PC-9 (cell line): ENCODE results near the gene HMX1. TPM values are rescaled to one million over a fixed set of nuclear protein-coding genes. Genes with fewer than 3 reads are reported as not detected.

Experiments
- BruUV-seq: library from RNA; stranded (reverse); fragments of 400-500 nt; replicated peaks from 2 replicates; lab custom pipeline; 2021; lab: Mats Ljungman, UMichigan
- CTCF ChIA-PET: fragments of 300-600 bp; sonication (Branson Sonifier 250); formaldehyde crosslinking; loops from one replicate; lab custom pipeline; 2022; ENCODE audit warnings: antibody characterized with exemption; lab: Charles Lee
- POLR2A ChIA-PET: fragments of 300-600 bp; sonication (Branson Sonifier 250); formaldehyde crosslinking; loops from one replicate; lab custom pipeline; 2022; ENCODE audit warnings: antibody characterized with exemption; ENCODE audit not compliant: unreplicated experiment; lab: Charles Lee
- DNase-seq, 2 experiments: peaks; one replicate each; pipeline versions ENCODE4 v3.0.0 to v3.0.0-alpha.2; 2015 to 2022; ENCODE audit warnings: mixed read lengths in 1 of 2
- H2AFZ ChIP-seq: fragments of 200-600 bp; sonication (generic); 2 replicates; pipeline ENCODE4 v1.8.1; 2017; ENCODE audit warnings: antibody characterized with exemption
- H3F3A ChIP-seq: fragments of 200-600 bp; sonication (generic); 2 replicates; pipeline ENCODE4 v1.8.1; 2017; ENCODE audit warnings: antibody characterized with exemption, mild to moderate bottlenecking, low read depth; ENCODE audit not compliant: insufficient read depth
- H3K27ac ChIP-seq: fragments of 200-600 bp; sonication (generic); 2 replicates; pipeline ENCODE4 v1.6.1; 2016; ENCODE audit warnings: mixed run types
- H3K27me3 ChIP-seq: fragments of 200-600 bp; sonication (generic); 2 replicates; pipeline ENCODE4 v1.6.1; 2016; ENCODE audit warnings: low read depth, mixed run types; ENCODE audit not compliant: insufficient read depth
- H3K36me3 ChIP-seq: fragments of 200-600 bp; sonication (generic); 2 replicates; pipeline ENCODE4 v1.6.1; 2016; ENCODE audit warnings: low read depth, mixed run types
- H3K4me1 ChIP-seq: fragments of 200-600 bp; sonication (generic); replicated peaks from 2 replicates; pipeline ENCODE4 v1.6.1; 2016; ENCODE audit warnings: mixed run types; ENCODE audit not compliant: insufficient read depth
- H3K4me2 ChIP-seq: fragments of 200-600 bp; sonication (generic); 2 replicates; pipeline ENCODE4 v1.6.1; 2017; ENCODE audit warnings: mixed run types
- H3K4me3 ChIP-seq: fragments of 200-600 bp; sonication (generic); 2 replicates; pipeline ENCODE4 v1.6.1; 2016; ENCODE audit warnings: mixed run types
- H3K79me2 ChIP-seq: fragments of 200-600 bp; sonication (generic); 2 replicates; pipeline ENCODE4 v1.6.1; 2017; ENCODE audit warnings: low read depth, mixed run types
- H3K9me2 ChIP-seq: fragments of 200-600 bp; sonication (generic); 2 replicates; pipeline ENCODE4 v1.8.1; 2017; ENCODE audit warnings: mild to moderate bottlenecking; ENCODE audit not compliant: insufficient read depth
- H3K9me3 ChIP-seq: fragments of 200-600 bp; sonication (generic); 2 replicates; pipeline ENCODE4 v1.8.1; 2016; ENCODE audit warnings: low read depth; ENCODE audit not compliant: insufficient read depth
- H4K20me1 ChIP-seq: fragments of 200-600 bp; sonication (generic); 2 replicates; pipeline ENCODE4 v1.8.1; 2017; ENCODE audit not compliant: insufficient read depth
- EZH2 ChIP-seq: fragments of 200-600 bp; sonication (generic); IDR thresholded peaks from 2 replicates; pipeline ENCODE4 v1.8.0; 2017; ENCODE audit warnings: antibody characterized with exemption, low read depth
- intact Hi-C: fragments of 100-400 bp; cut with micrococcal nuclease; formaldehyde crosslinking; loops from one replicate; pipeline ENCODE4 v1.10.0; 2022; ENCODE audit not compliant: unreplicated experiment
- total RNA-seq: library from RNA; stranded (reverse); gene quantifications from 2 replicates; pipeline ENCODE4 v1.2.3, GENCODE V29; 2021
- TF ChIP-seq, protein P1 (sequence below): fragments of 200-600 bp; sonication (generic); conservative IDR thresholded peaks from 2 replicates; pipeline ENCODE4 v1.6.1; 2017; ENCODE audit warnings: mixed run types, antibody characterized with exemption, mild to moderate bottlenecking, moderate library complexity

The HMX1 gene
- total RNA-seq, 1 experiment from 2014 or later, result not detected

DNA sequence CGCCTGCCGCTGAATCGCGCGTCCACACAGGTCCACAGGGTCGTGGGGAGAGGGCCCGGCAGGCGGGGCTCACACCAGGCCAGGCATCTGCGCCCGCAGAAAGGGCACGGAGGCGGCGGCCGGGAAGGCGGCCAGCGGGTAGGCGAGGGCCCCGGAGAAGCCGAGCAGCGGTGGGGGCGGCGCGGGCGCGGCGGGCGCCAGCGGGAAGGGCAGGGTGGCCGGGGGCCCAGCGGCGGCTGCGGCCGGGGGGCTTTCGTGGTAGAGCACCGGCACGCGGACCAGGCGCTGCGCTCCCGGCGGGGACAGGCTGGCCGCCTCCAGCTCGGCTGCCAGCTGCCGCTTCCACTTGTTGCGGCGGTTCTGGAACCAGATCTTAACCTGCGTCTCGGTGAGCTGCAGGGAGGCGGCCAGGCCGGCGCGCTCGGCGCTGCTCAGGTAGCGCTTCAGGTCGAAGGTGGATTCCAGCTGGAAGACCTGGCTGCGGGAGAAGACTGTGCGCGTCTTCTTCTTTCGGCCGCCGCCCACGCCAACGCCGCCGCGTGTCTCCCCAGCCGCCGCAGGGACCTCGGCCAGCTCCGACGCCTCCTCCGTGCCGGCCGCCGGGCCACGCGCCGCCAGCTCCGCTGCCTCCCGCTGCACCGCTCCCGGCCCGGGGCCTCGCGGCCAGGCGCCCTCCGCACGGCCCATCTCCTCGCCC lies 3.9 kb downstream of the HMX1 start:
- Histone ChIP-seq H3K27me3 (peaks cover 20% of the 10 kb centered on the region), H3K36me3 (no peaks in the 10 kb centered on the region), H3K4me1 (no peaks in the 10 kb centered on the region), H3K4me2 (no peak overlapping the region), H3K9me3 (no peaks in the 10 kb centered on the region), H2AFZ (no peak overlapping the region), H3K9me2 (no peaks in the 10 kb centered on the region), H3K27ac (no peak overlapping the region), H3F3A (no peaks in the 10 kb centered on the region), H3K79me2 (no peaks in the 10 kb centered on the region), H3K4me3 (no peak overlapping the region), H4K20me1 (no peaks in the 10 kb centered on the region)
- POLR2A ChIA-PET, result no interaction called here
- no peak for DNase-seq
- TF ChIP-seq EZH2, result no peak
- TF ChIP-seq, protein P1, sequence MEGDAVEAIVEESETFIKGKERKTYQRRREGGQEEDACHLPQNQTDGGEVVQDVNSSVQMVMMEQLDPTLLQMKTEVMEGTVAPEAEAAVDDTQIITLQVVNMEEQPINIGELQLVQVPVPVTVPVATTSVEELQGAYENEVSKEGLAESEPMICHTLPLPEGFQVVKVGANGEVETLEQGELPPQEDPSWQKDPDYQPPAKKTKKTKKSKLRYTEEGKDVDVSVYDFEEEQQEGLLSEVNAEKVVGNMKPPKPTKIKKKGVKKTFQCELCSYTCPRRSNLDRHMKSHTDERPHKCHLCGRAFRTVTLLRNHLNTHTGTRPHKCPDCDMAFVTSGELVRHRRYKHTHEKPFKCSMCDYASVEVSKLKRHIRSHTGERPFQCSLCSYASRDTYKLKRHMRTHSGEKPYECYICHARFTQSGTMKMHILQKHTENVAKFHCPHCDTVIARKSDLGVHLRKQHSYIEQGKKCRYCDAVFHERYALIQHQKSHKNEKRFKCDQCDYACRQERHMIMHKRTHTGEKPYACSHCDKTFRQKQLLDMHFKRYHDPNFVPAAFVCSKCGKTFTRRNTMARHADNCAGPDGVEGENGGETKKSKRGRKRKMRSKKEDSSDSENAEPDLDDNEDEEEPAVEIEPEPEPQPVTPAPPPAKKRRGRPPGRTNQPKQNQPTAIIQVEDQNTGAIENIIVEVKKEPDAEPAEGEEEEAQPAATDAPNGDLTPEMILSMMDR, result no peak
- BruUV-seq, result no TSS peak
- CTCF ChIA-PET, result no interaction called here
- intact Hi-C loops, result no loop called here

DNA sequence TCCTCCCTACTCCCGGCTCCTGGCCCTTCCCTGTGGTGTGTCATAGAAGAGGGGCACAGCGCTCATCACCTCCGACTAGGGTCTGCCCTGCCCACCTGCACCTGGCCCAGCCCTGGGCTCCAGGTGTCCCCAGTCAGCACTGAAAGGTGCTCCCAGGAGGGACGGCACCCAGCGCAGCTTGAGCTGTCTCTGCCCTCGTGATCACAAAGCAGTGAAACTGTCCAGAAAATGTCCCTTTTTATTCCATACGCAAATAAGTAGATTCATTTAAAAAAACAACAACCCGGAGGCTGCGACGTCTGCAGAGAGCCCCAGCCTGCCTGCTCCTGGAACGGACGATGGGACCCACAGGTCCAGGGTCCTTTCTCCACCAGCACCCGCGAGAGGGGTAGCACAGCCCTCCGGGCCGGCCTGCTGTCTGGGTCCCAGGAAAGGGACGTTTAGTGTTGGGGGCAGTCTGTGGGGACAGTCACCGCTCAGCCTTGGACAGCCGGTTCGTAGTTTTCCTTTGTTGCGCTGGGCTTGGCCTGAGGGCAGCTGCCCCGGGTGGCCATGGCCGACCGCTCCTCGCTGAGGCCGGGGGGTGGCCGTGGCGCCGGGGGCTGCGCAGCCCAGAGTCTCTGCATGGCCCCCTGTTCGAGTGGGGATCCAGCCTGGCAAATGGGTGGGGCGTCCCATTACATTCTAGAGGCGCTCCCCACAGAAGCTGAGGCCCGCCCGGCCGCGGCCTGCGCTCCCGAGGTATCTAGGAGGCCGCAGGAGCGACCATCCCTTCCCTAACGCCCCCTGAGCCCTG lies 4.6 kb downstream of the HMX1 start:
- H3F3A ChIP-seq, result no peaks in the 10 kb centered on the region
- H3K4me1 ChIP-seq, result no peaks in the 10 kb centered on the region
- H3K9me2 ChIP-seq, result no peaks in the 10 kb centered on the region
- intact Hi-C loops, result no loop called here
- TF ChIP-seq, protein P1, result no peak
- TF ChIP-seq EZH2, result no peak
- H3K36me3 ChIP-seq, result no peaks in the 10 kb centered on the region
- DNase-seq, result no peak
- no peak overlapping the region for H3K4me2 ChIP-seq
- ChIA-PET POLR2A (no interaction called here), CTCF (no interaction called here)
- no TSS peak for BruUV-seq
- H3K9me3 ChIP-seq, result no peaks in the 10 kb centered on the region
- no peak overlapping the region for H3K27ac ChIP-seq
- H2AFZ ChIP-seq, result no peak overlapping the region
- no peaks in the 10 kb centered on the region for H3K79me2 ChIP-seq
- H3K27me3 ChIP-seq, result peaks cover 21% of the 10 kb centered on the region
- no peaks in the 10 kb centered on the region for H4K20me1 ChIP-seq
- no peak overlapping the region for H3K4me3 ChIP-seq

DNA sequence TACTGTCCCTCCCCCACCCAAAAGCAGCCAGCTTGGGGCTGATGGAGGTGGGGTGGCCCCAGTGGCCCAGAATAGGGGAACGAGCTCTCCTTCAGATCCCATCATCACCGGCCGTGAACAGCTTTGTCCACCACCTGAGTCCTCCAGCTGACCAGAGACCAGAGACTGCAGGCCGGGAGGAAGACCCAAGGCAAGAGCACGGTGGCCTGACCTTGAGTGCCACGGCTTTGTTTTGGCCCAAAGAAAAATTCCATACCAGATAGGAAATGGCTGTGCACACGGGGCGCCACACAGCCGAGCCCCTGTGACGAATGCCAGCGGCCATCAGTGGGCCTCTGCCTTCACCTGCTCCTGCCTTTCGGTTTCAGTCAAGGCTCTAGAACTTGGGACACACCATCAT lies 5.2 kb downstream of the HMX1 start:
- Histone ChIP-seq H3K9me2 (no peaks in the 10 kb centered on the region), H3K79me2 (no peaks in the 10 kb centered on the region), H3K4me3 (no peak overlapping the region), H4K20me1 (no peaks in the 10 kb centered on the region), H3K4me1 (no peaks in the 10 kb centered on the region), H3K36me3 (no peaks in the 10 kb centered on the region), H3K27me3 (peaks cover 21% of the 10 kb centered on the region), H2AFZ (no peak overlapping the region), H3K27ac (no peak overlapping the region), H3K9me3 (no peaks in the 10 kb centered on the region), H3K4me2 (no peak overlapping the region), H3F3A (no peaks in the 10 kb centered on the region)
- BruUV-seq, result no TSS peak
- ChIA-PET CTCF (no interaction called here), POLR2A (no interaction called here)
- no peak for DNase-seq
- intact Hi-C loops, result no loop called here
- no peak for TF ChIP-seq EZH2
- TF ChIP-seq, protein P1, result no peak
